ENCODE data around the gene RANBP1.

Gene RANBP1

DNA sequence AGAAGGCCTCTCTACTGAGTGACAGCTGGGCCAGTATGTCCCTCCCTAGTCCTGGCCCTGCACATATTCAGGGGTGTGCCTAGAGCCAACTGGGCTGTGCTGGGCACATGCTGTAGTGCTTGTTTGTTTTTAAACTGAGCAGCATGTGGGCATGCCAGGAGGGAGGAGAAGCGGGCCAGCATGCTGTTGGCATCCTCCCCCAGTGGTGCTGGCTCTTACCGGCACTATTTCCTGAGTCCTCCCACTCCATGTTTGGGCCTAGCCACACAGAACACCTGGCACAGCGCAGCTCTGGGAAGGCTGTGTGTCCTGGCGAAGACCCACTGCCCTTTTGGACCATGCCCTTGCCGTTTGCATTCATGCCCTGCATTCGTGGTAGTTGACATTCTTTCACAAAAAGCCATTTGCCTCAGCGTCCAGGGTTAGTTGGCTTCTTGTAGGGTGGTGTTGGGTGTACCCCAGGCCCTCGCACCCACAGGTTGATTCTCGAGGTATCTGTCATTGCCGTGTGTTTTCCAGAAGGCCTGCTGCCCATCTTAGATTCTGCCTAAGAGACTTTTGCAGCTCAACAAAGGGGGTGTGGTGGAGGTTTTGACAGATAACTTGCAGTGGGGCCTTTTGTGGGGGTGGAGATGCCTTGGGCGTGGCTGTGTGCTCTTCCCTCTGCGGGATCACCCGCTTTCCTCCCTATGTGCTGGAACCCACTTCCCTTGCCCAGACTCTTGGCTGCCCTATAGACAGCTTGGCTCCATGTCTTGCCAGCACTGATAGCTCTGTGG, 22.3 kb upstream of the RANBP1 start:
- DNase-seq (ENCODE audit: low spot score), result no peak
- TF ChIP-seq, protein P1, sequence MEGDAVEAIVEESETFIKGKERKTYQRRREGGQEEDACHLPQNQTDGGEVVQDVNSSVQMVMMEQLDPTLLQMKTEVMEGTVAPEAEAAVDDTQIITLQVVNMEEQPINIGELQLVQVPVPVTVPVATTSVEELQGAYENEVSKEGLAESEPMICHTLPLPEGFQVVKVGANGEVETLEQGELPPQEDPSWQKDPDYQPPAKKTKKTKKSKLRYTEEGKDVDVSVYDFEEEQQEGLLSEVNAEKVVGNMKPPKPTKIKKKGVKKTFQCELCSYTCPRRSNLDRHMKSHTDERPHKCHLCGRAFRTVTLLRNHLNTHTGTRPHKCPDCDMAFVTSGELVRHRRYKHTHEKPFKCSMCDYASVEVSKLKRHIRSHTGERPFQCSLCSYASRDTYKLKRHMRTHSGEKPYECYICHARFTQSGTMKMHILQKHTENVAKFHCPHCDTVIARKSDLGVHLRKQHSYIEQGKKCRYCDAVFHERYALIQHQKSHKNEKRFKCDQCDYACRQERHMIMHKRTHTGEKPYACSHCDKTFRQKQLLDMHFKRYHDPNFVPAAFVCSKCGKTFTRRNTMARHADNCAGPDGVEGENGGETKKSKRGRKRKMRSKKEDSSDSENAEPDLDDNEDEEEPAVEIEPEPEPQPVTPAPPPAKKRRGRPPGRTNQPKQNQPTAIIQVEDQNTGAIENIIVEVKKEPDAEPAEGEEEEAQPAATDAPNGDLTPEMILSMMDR (IDR thresholded peaks at IDR 0.05; ENCODE audit: borderline replicate concordance, control extremely low read depth, extremely low read depth, insufficient read depth, missing control alignments), result no peak
- in situ Hi-C loops (cut with MboI; ENCODE audit: low sequenced_read_pairs, unreplicated experiment), result no loop called here

DNA sequence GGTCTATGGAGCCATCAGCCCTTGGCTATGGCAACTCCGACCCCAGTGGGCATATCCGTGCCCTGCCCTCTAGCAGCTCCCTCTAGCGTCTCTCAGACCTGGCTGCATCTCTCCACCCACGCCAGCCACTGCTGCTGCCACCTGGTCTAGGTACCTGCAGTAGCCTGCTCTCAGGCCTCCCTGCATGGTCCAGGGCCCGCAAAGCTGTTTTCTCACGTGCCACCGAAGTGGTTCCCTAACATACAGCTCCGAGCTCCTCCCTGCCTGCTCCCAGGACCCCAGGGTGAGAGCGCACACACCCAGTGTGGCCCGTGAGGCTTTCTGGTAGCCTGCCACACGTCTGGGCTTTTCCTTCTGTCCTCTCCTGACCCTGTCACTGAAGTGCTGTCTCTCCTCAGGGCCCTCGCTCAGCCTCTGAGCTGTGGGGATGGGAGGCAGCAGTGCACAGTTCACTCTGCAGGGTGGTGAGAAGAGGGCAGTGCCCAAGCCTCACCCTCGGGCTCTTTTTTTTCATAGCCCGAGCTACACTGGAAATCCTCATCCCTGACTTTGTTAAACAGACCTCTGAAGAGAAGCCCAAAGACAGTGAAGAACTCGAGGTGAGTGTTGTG, 21.6 kb upstream of the RANBP1 start:
- in situ Hi-C loops (cut with MboI; ENCODE audit: low sequenced_read_pairs, unreplicated experiment), result no loop called here
- no peak for DNase-seq (ENCODE audit: low spot score)
- TF ChIP-seq, protein P1 (IDR thresholded peaks at IDR 0.05; ENCODE audit: borderline replicate concordance, control extremely low read depth, extremely low read depth, insufficient read depth, missing control alignments), result no peak

DNA sequence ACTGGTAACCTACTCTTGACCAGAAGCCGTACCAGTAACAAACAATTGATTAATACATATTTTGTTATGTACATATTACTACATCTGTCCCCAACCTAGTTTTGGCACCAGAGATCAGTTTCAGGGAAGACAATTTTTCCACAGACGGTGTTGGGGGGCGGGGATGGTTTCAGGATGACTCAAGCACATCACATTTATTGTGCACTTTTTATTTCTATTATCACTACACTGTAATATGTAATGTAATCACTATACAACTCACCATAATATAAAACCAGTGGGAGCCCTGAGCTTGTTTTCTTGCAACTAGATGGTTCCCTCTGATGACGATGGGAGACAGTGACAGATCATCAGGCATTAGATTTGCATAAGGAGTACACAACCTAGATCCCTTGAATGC, 20.4 kb upstream of the RANBP1 start:
- TF ChIP-seq, protein P1 (IDR thresholded peaks at IDR 0.05; ENCODE audit: borderline replicate concordance, control extremely low read depth, extremely low read depth, insufficient read depth, missing control alignments), result no peak
- DNase-seq (ENCODE audit: low spot score), result no peak
- in situ Hi-C loops (cut with MboI; ENCODE audit: low sequenced_read_pairs, unreplicated experiment), result no loop called here

DNA sequence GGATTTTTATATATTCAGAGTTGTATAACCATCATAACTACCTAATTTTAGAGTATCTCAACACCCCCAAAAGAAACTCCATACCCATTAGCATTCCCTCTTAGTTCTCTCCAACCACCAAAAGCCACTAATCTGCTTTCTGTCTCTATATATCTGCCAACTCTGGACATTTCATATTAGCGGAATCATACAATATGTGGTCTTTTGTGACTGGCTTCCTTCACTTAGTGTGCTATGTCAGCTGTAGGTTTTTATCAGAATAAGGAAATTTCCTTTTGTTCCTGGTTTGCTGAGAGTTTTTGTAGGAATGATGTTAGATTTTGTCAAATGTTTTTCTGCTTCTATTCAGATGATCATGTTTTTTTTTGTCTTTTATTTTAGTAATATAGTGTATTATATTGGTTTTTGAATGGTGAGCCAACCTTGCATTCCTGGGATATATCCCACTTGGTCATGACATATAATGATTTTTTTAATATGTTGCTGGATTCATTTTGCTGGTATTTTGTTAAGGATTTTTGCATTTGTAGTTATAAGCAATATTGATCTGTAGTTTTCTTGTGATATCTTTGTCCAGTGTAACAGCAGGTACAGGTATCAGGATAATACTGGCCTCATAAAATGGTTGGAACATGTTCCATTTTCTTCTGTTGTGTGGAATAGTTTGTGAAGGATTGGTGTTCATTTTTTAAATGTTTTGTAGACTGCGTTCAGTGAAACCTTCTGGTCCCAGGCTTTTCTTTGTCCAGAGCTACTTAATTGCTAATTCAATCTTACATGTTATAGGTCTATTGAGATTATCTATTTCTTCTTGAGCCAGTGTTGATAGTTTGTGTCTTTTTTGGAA, 19.1 kb upstream of the RANBP1 start:
- in situ Hi-C loops (cut with MboI; ENCODE audit: low sequenced_read_pairs, unreplicated experiment), result no loop called here
- TF ChIP-seq, protein P1 (IDR thresholded peaks at IDR 0.05; ENCODE audit: borderline replicate concordance, control extremely low read depth, extremely low read depth, insufficient read depth, missing control alignments), result no peak
- DNase-seq (ENCODE audit: low spot score), result no peak

DNA sequence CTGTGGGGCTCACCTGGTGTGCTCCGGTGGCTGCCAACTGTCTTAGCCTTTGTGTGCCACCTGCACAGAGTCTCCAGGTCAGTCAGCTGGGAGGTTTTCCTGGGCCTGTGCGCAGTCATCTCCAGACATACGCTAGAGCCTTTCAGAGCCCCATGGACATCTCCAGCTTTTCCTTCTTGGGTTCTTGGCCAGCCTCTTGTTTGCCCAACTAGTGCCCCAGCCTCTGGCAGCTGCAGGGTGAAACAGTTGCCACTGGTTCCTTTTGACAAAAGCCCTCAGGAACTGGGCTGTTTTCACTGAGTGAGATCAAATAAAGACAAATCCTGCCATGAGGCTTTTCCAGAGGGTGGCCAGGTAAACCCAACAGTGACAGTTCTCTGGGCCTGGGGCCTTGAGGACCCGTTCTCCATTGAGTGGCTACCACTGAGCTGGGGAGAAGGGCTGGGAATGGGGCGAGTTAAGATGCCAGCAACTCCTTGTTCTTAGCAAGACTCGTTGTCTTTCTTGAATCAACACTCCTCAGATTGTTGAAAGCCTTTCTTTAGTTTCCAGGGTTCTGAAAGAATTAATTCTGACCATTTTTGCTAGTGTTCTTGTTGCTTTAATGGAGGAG, 16.7 kb upstream of the RANBP1 start:
- TF ChIP-seq, protein P1 (IDR thresholded peaks at IDR 0.05; ENCODE audit: borderline replicate concordance, control extremely low read depth, extremely low read depth, insufficient read depth, missing control alignments), result no peak
- DNase-seq (ENCODE audit: low spot score), result no peak
- in situ Hi-C loops (cut with MboI; ENCODE audit: low sequenced_read_pairs, unreplicated experiment), result no loop called here

DNA sequence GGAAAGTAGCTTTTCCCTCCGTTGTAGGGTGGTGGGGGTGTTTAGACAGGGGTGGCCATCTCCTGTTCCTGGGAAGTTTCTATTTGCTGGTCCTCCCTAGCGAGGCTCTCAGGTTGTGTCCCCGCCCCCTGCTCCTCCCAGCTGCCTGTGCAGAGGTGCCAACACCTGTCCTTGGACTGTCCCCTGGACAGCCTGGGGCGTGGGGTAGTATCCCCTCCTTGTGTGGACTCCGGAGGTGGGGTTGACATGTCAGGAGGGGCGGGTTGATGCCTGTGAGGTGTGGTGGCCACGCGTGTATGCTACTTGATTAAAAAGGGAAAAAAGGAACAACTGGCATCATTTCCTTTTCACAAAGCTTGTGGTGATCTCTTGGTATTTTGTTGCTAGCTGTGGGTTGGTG, 14.3 kb upstream of the RANBP1 start:
- DNase-seq (ENCODE audit: low spot score), result no peak
- in situ Hi-C loops (cut with MboI; ENCODE audit: low sequenced_read_pairs, unreplicated experiment), result no loop called here
- TF ChIP-seq, protein P1 (IDR thresholded peaks at IDR 0.05; ENCODE audit: borderline replicate concordance, control extremely low read depth, extremely low read depth, insufficient read depth, missing control alignments), result no peak

Measured in GM13976 (cell line).